Suprapubic skin (tissue), 4 donors: ENCODE data around the gene PABPN1L.

ENCODE experiments used
- CTCF ChIP-seq, 2 donors: fragments of 200-600 bp in 1 of 2; fragments of 450-650 bp in 1 of 2; sonication (generic) in 1 of 2; IDR thresholded peaks; one replicate each; pipeline ENCODE4 v1.5.1; 2016 to 2019; ENCODE audit warnings: antibody characterized with exemption in 2 of 2, mild to moderate bottlenecking in 1 of 2, moderate library complexity in 1 of 2
- EP300 ChIP-seq: sonication (generic); formaldehyde crosslinking; IDR thresholded peaks from one replicate; pipeline ENCODE4 v1.6.1; 2017; ENCODE audit warnings: antibody characterized with exemption
- POLR2A ChIP-seq, 2 donors: fragments of 450-650 bp; IDR thresholded peaks; one replicate each; pipeline ENCODE4 v1.6.1; 2017; ENCODE audit warnings: antibody characterized with exemption in 2 of 2, mild to moderate bottlenecking in 2 of 2, moderate library complexity in 2 of 2
- POLR2AphosphoS5 ChIP-seq, 3 donors: sonication (generic); formaldehyde crosslinking; IDR thresholded peaks; one replicate each; pipeline ENCODE4 v1.6.1; 2017; ENCODE audit warnings: antibody characterized with exemption in 3 of 3

DNA sequence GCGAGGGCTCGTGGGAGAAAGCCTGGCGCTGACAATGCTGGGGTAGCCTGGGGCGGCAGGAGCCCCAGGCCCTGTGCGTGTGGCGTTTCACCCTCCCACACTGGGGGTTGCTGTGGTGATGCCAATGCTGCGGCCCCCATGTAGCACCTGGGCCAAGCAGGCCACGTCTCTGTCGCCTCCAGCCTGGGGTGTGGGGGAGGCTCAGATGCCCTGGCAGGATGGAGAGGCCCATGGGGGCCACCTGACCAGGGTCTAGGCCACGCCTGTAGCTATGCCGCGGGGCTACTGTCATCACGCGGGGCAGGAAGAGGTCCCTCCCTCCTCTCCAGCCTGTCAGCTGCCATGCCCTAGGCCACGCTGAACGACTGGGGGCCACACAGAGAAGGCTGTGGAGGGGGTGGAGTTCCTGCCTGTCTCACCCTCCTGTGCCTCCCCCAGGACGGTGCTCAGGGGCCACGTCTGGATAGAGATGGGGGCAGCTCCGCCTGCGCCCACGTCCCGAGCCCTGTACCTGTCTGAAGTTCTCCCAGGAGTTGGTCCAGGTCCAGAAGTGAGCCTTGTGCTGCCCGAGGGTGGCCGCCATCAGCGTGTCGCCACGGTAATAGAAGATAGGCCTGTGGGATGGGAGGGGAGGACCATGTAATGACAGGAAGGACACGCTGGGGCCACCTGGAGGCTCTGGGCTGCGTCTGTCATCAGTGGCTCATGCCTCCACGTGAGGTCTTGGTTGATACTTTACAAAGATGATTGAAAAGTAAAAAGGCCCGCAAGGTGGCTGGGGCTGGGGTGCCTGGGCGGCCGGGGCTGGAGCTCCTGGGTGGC, 42.0 kb downstream of the PABPN1L start:
- TF ChIP-seq POLR2A (IDR thresholded peaks at IDR 0.05) = no peak
- no peak for TF ChIP-seq CTCF (IDR thresholded peaks at IDR 0.05)
- TF ChIP-seq POLR2AphosphoS5 (IDR thresholded peaks at IDR 0.05) = no peak
- no peak for TF ChIP-seq EP300
